H1 (cell line): ENCODE data around the gene SLC39A2. TPM values are rescaled to one million over a fixed set of nuclear protein-coding genes. Genes with fewer than 3 reads are reported as not detected.

Experiments
- CTCF ChIA-PET: fragments of 300-600 bp; sonication (Branson Sonifier 250); formaldehyde crosslinking; loops from one replicate; lab custom pipeline; 2021; ENCODE audit not compliant: partially characterized antibody; lab: Charles Lee
- POLR2A ChIA-PET: fragments of 300-600 bp; sonication (Branson Sonifier 250); formaldehyde crosslinking; loops from one replicate; lab custom pipeline; 2021; ENCODE audit warnings: inconsistent platforms; ENCODE audit not compliant: partially characterized antibody; lab: Charles Lee
- DNase-seq, 2 experiments: peaks; one replicate each; pipeline versions ENCODE4 v3.0.0 to v3.0.0-alpha.2; 2010 to 2022; ENCODE audit warnings: low spot score in 2 of 2, low read depth in 1 of 2, mixed read lengths in 1 of 2
- FAIRE-seq: peaks from 2 replicates; lab custom pipeline; 2011; peaks lifted over from hg19 to GRCh38; lab: Jason Lieb, UNC
- H2AFZ ChIP-seq: 2 replicates; pipeline ENCODE4 v1.8.1; 2012; ENCODE audit warnings: low read length, inconsistent platforms
- H2AK5ac ChIP-seq: 2 replicates; pipeline ENCODE4 v1.6.1; 2013; ENCODE audit warnings: low read depth, low read length
- H2BK120ac ChIP-seq: replicated peaks from 2 replicates; pipeline ENCODE3; 2013; ENCODE audit warnings: low read depth, low read length, inconsistent platforms
- H2BK12ac ChIP-seq: 2 replicates; pipeline ENCODE4 v1.6.1; 2013; ENCODE audit warnings: low read depth, low read length
- H2BK15ac ChIP-seq: 2 replicates; pipeline ENCODE4 v1.6.1; 2013; ENCODE audit warnings: low read length
- H2BK20ac ChIP-seq: 2 replicates; pipeline ENCODE4 v1.6.1; 2013; ENCODE audit warnings: low read length
- H2BK5ac ChIP-seq: 2 replicates; pipeline ENCODE4 v1.6.1; 2013; ENCODE audit warnings: low read depth, low read length
- H3K14ac ChIP-seq: 2 replicates; pipeline ENCODE4 v1.6.1; 2013; ENCODE audit warnings: inconsistent platforms; ENCODE audit not compliant: insufficient read length
- H3K18ac ChIP-seq: 2 replicates; pipeline ENCODE4 v1.6.1; 2013; ENCODE audit warnings: low read length; ENCODE audit errors: extremely low read depth
- H3K23ac ChIP-seq: 2 replicates; pipeline ENCODE4 v1.6.1; 2013; ENCODE audit warnings: inconsistent platforms; ENCODE audit not compliant: insufficient read length
- H3K23me2 ChIP-seq: 2 replicates; pipeline ENCODE4 v1.6.1; 2013; ENCODE audit warnings: low read depth, low read length
- H3K27ac ChIP-seq: 2 replicates; pipeline ENCODE4 v1.6.1; 2011; ENCODE audit warnings: low read depth, low read length, inconsistent platforms
- H3K27me3 ChIP-seq, 4 experiments: replicated peaks in 1 of 4; 1 replicate in 1 of 4; 2 replicates in 3 of 4; pipeline versions ENCODE4 v1.6.1 to v1.8.1; 2011 to 2013; ENCODE audit warnings: low read length in 3 of 4, mild to moderate bottlenecking in 3 of 4, inconsistent platforms in 2 of 4, mixed read lengths in 2 of 4, moderate library complexity in 1 of 4; ENCODE audit not compliant: control insufficient read depth in 3 of 4, insufficient read depth in 3 of 4; ENCODE audit errors: extremely low read depth in 1 of 4
- H3K36me3 ChIP-seq, 4 experiments: 2 replicates each; pipeline versions ENCODE4 v1.6.1 to v1.8.1; 2011 to 2013; ENCODE audit warnings: mild to moderate bottlenecking in 4 of 4, low read length in 3 of 4, moderate library complexity in 2 of 4, control low read depth in 1 of 4, inconsistent platforms in 1 of 4; ENCODE audit not compliant: insufficient read depth in 4 of 4, control insufficient read depth in 2 of 4
- H3K4ac ChIP-seq: replicated peaks from 2 replicates; pipeline ENCODE3; 2013; ENCODE audit warnings: low read length, low read depth, mixed read lengths, inconsistent platforms; ENCODE audit not compliant: insufficient read length
- H3K4me1 ChIP-seq, 4 experiments: replicated peaks in 1 of 4; 1 replicate in 1 of 4; 2 replicates in 3 of 4; pipeline versions ENCODE4 v1.6.1 to v1.8.1; 2011 to 2013; ENCODE audit warnings: low read length in 3 of 4, inconsistent platforms in 2 of 4, mixed read lengths in 1 of 4; ENCODE audit not compliant: insufficient read depth in 4 of 4, control insufficient read depth in 3 of 4
- H3K4me2 ChIP-seq, 2 experiments: 2 replicates each; pipeline versions ENCODE4 v1.6.1 to v1.8.1; 2011 to 2013; ENCODE audit warnings: low read depth in 2 of 2, low read length in 2 of 2, control low read depth in 1 of 2, inconsistent platforms in 1 of 2, mild to moderate bottlenecking in 1 of 2; ENCODE audit not compliant: insufficient read depth in 1 of 2
- H3K4me3 ChIP-seq, 4 experiments: fragments of 200-600, 300-600 bp in 1 of 4; sonication (generic), shearing (Covaris generic), sonication (Bioruptor Twin) in 1 of 4; 2 replicates each; pipeline versions ENCODE4 v1.5.1 to v1.8.1; 2011 to 2016; ENCODE audit warnings: low read length in 4 of 4, low read depth in 3 of 4, control low read depth in 2 of 4, inconsistent platforms in 2 of 4, mild to moderate bottlenecking in 2 of 4, mixed read lengths in 1 of 4, moderate library complexity in 1 of 4; ENCODE audit not compliant: insufficient read depth in 2 of 4; ENCODE audit errors: extremely low read depth in 1 of 4
- H3K56ac ChIP-seq: replicated peaks from 2 replicates; pipeline ENCODE3; 2013; ENCODE audit warnings: low read depth, mild to moderate bottlenecking, mixed read lengths, low read length, inconsistent platforms; ENCODE audit not compliant: insufficient read length
- H3K79me1 ChIP-seq: 2 replicates; pipeline ENCODE4 v1.6.1; 2013; ENCODE audit warnings: low read depth, low read length, control low read depth
- H3K79me2 ChIP-seq, 2 experiments: 2 replicates each; pipeline versions ENCODE4 v1.6.1 to v1.8.1; 2012 to 2013; ENCODE audit warnings: low read length in 2 of 2, mild to moderate bottlenecking in 2 of 2, inconsistent platforms in 1 of 2; ENCODE audit not compliant: insufficient read depth in 2 of 2, control insufficient read depth in 1 of 2
- H3K9ac ChIP-seq, 4 experiments: replicated peaks in 1 of 4; 1 replicate in 1 of 4; 2 replicates in 3 of 4; pipeline versions ENCODE4 v1.6.1 to v1.8.1; 2011 to 2013; ENCODE audit warnings: low read depth in 3 of 4, low read length in 3 of 4, control low read depth in 2 of 4, mild to moderate bottlenecking in 2 of 4, moderate library complexity in 2 of 4, inconsistent platforms in 1 of 4; ENCODE audit errors: extremely low read depth in 1 of 4
- H3K9me3 ChIP-seq, 2 experiments: 2 replicates each; pipeline versions ENCODE4 v1.6.1 to v1.8.1; 2012 to 2013; ENCODE audit warnings: mild to moderate bottlenecking in 2 of 2, moderate library complexity in 2 of 2, control low read depth in 1 of 2, inconsistent platforms in 1 of 2, low read depth in 1 of 2, low read length in 1 of 2, mixed read lengths in 1 of 2; ENCODE audit not compliant: insufficient read depth in 2 of 2
- H4K20me1 ChIP-seq, 2 experiments: replicated peaks in 1 of 2; 2 replicates each; pipeline versions ENCODE3 to v1.8.1; 2011 to 2013; ENCODE audit warnings: inconsistent platforms in 2 of 2, low read length in 2 of 2, mild to moderate bottlenecking in 1 of 2; ENCODE audit not compliant: insufficient read depth in 2 of 2, control insufficient read depth in 1 of 2
- H4K5ac ChIP-seq: 2 replicates; pipeline ENCODE4 v1.6.1; 2013; ENCODE audit warnings: low read length, low read depth, mixed read lengths, inconsistent platforms; ENCODE audit not compliant: insufficient read length
- H4K8ac ChIP-seq: 2 replicates; pipeline ENCODE4 v1.8.0; 2013; ENCODE audit warnings: mild to moderate bottlenecking, moderate library complexity, low read length, inconsistent platforms; ENCODE audit not compliant: insufficient read depth; ENCODE audit errors: extremely low read depth
- H4K91ac ChIP-seq: replicated peaks from 2 replicates; pipeline ENCODE3; 2013; ENCODE audit warnings: low read length, mixed read lengths, inconsistent platforms; ENCODE audit not compliant: insufficient read length
- CHD2 ChIP-seq: IDR thresholded peaks from 2 replicates; pipeline ENCODE4 v1.6.1; 2012; ENCODE audit warnings: low read length, improper control_type of control experiment
- EP300 ChIP-seq, 2 experiments: IDR thresholded peaks; 1 replicate in 1 of 2; 2 replicates in 1 of 2; pipeline ENCODE4 v1.6.1; 2011 to 2012; ENCODE audit warnings: low read depth in 2 of 2, low read length in 2 of 2, mild to moderate bottlenecking in 2 of 2, borderline replicate concordance in 1 of 2, inconsistent platforms in 1 of 2, moderate library complexity in 1 of 2
- PHF8 ChIP-seq: fragments of 200-600 bp; sonication (generic); conservative IDR thresholded peaks from 2 replicates; pipeline ENCODE4 v1.7.1; 2012; ENCODE audit warnings: low read depth, mild to moderate bottlenecking, inconsistent platforms, low read length, moderate library complexity
- POLR2A ChIP-seq, 2 experiments: IDR thresholded peaks; 1 replicate in 1 of 2; 2 replicates in 1 of 2; pipeline ENCODE4 v1.6.1; 2011; ENCODE audit warnings: low read depth in 2 of 2, low read length in 2 of 2, mild to moderate bottlenecking in 2 of 2; ENCODE audit errors: control extremely low read depth in 1 of 2
- SAP30 ChIP-seq: fragments of 300-600 bp; sonication (generic); IDR thresholded peaks from 2 replicates; pipeline ENCODE4 v1.7.1; 2012; ENCODE audit warnings: low read length, moderate library complexity, mild to moderate bottlenecking, inconsistent platforms; ENCODE audit not compliant: insufficient read depth, insufficient replicate concordance
- SIX5 ChIP-seq: IDR thresholded peaks from 2 replicates; pipeline ENCODE4 v1.6.1; 2011; ENCODE audit warnings: mild to moderate bottlenecking, low read depth, low read length
- TEAD4 ChIP-seq: IDR thresholded peaks from 2 replicates; pipeline ENCODE4 v1.6.1; 2012; ENCODE audit warnings: low read depth, low read length, inconsistent platforms, mixed read lengths
- WGBS, 2 experiments: shearing (Covaris generic) in 1 of 2; methylation state at CpG; one replicate each; pipeline versions ENCODE4 v1.1.6 to v1.1.7; 2013 to 2015; ENCODE audit warnings: low lambda C conversion rate in 2 of 2, mixed read lengths in 2 of 2, inconsistent platforms in 1 of 2, low coverage in 1 of 2, missing lambda C conversion rate in 1 of 2; ENCODE audit not compliant: insufficient replicate concordance in 2 of 2, insufficient coverage in 1 of 2, insufficient read length in 1 of 2; ENCODE audit errors: extremely low coverage in 1 of 2, missing lambda C conversion rate in 1 of 2; 5-methylcytosine and 5-hydroxymethylcytosine counted together
- polyA plus RNA-seq, 7 experiments: library from polyadenylated mRNA; depleted of rRNA in 3 of 7; stranded (reverse) in 5 of 7; unstranded in 2 of 7; fragments of >200 nt in 5 of 7; fragments of 200-250 nt in 2 of 7; gene quantifications; 1 replicate in 5 of 7; 2 replicates in 1 of 7; 4 replicates in 1 of 7; pipeline versions ENCODE4 v1.2.1 to v1.2.3, GENCODE V29; 2011 to 2013; ENCODE audit warnings: missing spikeins in 2 of 7, mixed read lengths in 2 of 7
- total RNA-seq: library from RNA; stranded (reverse); fragmentation: NEBNext Ultra II Directional; extraction: Animal tissue kit (Norgen Biotek cat#: 25700); gene quantifications from 2 replicates; pipeline ENCODE4 v1.2.1, GENCODE V29; 2021
- TF ChIP-seq, protein P1 (sequence below), 3 experiments: IDR thresholded peaks; 1 replicate in 2 of 3; 2 replicates in 1 of 3; pipeline versions ENCODE4 v1.5.1 to v1.6.1; 2011; ENCODE audit warnings: low read length in 3 of 3, mild to moderate bottlenecking in 3 of 3, inconsistent platforms in 2 of 3, low read depth in 1 of 3, moderate library complexity in 1 of 3; ENCODE audit not compliant: insufficient read depth in 1 of 3; ENCODE audit errors: control extremely low read depth in 1 of 3
- TF ChIP-seq, protein P2 (sequence below): IDR thresholded peaks from 2 replicates; pipeline ENCODE4 v1.6.1; 2012; ENCODE audit warnings: inconsistent platforms

The SLC39A2 gene
- total and polyA plus RNA-seq, 2 of the 8 experiments (the other 6 are each of a cell fraction or from before 2014, with no cell fraction given), result 0.14 to 0.22 TPM

DNA sequence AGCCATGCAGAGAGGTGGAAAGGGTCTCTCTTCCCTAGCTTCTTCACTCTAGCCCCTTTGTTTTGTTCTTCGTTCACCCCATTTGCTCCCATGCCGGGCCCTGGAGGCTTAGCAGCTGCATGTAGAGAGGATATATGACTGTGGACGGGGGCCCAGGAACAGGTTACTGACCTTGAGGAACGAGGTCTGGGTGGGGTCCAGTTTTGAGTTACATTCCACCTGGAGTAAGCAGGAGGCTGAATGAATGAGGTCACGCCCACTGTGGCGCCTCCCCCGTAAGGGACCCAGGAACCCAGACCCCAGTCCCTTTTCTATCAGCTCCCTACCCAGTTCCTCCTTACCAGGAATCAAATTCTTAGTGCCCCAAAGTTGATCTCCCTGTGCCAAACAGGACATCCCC is 19.2 kb downstream of the SLC39A2 start:
- no peak overlapping the region for H3K14ac ChIP-seq
- no peak overlapping the region for H2BK15ac ChIP-seq
- no peaks in the 10 kb centered on the region for H3K79me1 ChIP-seq
- no peak overlapping the region for H2AFZ ChIP-seq
- no peak overlapping the region for H3K4ac ChIP-seq
- no peak overlapping the region for H3K56ac ChIP-seq
- TF ChIP-seq SAP30, result no peak
- no peak for TF ChIP-seq POLR2A (IDR thresholded peaks at IDR 0.05; ENCODE audit: control extremely low read depth in 1 of 2, low read depth in 2 of 2, low read length in 2 of 2)
- no peak for TF ChIP-seq TEAD4
- TF ChIP-seq, protein P1, sequence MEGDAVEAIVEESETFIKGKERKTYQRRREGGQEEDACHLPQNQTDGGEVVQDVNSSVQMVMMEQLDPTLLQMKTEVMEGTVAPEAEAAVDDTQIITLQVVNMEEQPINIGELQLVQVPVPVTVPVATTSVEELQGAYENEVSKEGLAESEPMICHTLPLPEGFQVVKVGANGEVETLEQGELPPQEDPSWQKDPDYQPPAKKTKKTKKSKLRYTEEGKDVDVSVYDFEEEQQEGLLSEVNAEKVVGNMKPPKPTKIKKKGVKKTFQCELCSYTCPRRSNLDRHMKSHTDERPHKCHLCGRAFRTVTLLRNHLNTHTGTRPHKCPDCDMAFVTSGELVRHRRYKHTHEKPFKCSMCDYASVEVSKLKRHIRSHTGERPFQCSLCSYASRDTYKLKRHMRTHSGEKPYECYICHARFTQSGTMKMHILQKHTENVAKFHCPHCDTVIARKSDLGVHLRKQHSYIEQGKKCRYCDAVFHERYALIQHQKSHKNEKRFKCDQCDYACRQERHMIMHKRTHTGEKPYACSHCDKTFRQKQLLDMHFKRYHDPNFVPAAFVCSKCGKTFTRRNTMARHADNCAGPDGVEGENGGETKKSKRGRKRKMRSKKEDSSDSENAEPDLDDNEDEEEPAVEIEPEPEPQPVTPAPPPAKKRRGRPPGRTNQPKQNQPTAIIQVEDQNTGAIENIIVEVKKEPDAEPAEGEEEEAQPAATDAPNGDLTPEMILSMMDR (IDR thresholded peaks at IDR 0.05; ENCODE audit: control extremely low read depth in 1 of 3, insufficient read depth in 1 of 3, low read depth in 1 of 3, low read length in 3 of 3), result no peak
- TF ChIP-seq EP300 (IDR thresholded peaks at IDR 0.05; ENCODE audit: borderline replicate concordance in 1 of 2, low read depth in 2 of 2, low read length in 2 of 2), result no peak
- no peak for TF ChIP-seq SIX5
- no peak for TF ChIP-seq CHD2
- TF ChIP-seq, protein P2, sequence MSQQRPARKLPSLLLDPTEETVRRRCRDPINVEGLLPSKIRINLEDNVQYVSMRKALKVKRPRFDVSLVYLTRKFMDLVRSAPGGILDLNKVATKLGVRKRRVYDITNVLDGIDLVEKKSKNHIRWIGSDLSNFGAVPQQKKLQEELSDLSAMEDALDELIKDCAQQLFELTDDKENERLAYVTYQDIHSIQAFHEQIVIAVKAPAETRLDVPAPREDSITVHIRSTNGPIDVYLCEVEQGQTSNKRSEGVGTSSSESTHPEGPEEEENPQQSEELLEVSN, result no peak
- TF ChIP-seq PHF8, result no peak
- H3K79me2 ChIP-seq, result no peaks in the 10 kb centered on the region
- no peaks in the 10 kb centered on the region for H4K20me1 ChIP-seq
- no peak overlapping the region for H3K27ac ChIP-seq
- H3K4me3 ChIP-seq, result no peak overlapping the region
- WGBS, 2 experiments, result 91% methylated on average over 7 of the region's 7 CpGs; no CpG with 5 or more reads in 1 of the 2 experiments
- DNase-seq (no peak), FAIRE-seq (no peak)
- H3K4me1 ChIP-seq, result peaks cover 2 to 7% (median 6%) of the 10 kb centered on the region in 4 experiments; a peak in 5 of 7 replicates
- no peak overlapping the region for H4K91ac ChIP-seq
- no peak overlapping the region for H3K4me2 ChIP-seq
- H2BK20ac ChIP-seq, result no peak overlapping the region
- no peak overlapping the region for H2AK5ac ChIP-seq
- ChIA-PET CTCF (interaction anchor here (0.7 to 16.1 kb wide), 9 partner anchors 15 to 99 kb away, joined by 3 to 371 read pairs (median 84); partner anchors contain the start of genes ARHGEF40, RNASE13, RNASE7 and SLC39A2), POLR2A (interaction anchor here (1.2 to 1.4 kb wide), 4 partner anchors 22 to 52 kb away, joined by 3 read pairs; partner anchors contain the start of gene ARHGEF40)
- H3K9ac ChIP-seq, result no peak overlapping the region
- H3K9me3 ChIP-seq, result no peaks in the 10 kb centered on the region
- peaks cover 0 to 9% (median 6%) of the 10 kb centered on the region in 4 experiments; a peak in 5 of 7 replicates for H3K27me3 ChIP-seq
- H3K23ac ChIP-seq, result no peak overlapping the region
- H3K18ac ChIP-seq, result no peak overlapping the region
- no peak overlapping the region for H2BK12ac ChIP-seq
- no peak overlapping the region for H4K8ac ChIP-seq
- H2BK5ac ChIP-seq, result no peak overlapping the region
- 0 out of 2 replicates have a peak, but pooled peaks cover 2% of the 10 kb centered on the region for H3K23me2 ChIP-seq
- H4K5ac ChIP-seq, result no peak overlapping the region
- no peak overlapping the region for H2BK120ac ChIP-seq
- H3K36me3 ChIP-seq, result peaks cover 0 to 5% (median under 1%) of the 10 kb centered on the region in 4 experiments; a peak in 3 of 8 replicates
